Mesangial cell (primary cell): Measurements from ENCODE around the gene RETREG2. TPM values are rescaled to one million over a fixed set of nuclear protein-coding genes. Genes with fewer than 3 reads are reported as not detected.

Experiments
- total RNA-seq: library from RNA; depleted of rRNA; stranded (reverse); fragments of >200 nt; gene quantifications from 2 replicates; pipeline ENCODE4 v1.2.3, GENCODE V29; 2015

Gene RETREG2
- 40.6 and 51.7 TPM in 2 replicates for total RNA-seq

GRCh38 chr2:219177552-219178376, at the start of gene RETREG2:
RETREG2 (plus strand) TSS chr2:219178275; CDS start chr2:219178353, 78 bp downstream.

GRCh38 chr2:219160186-219161017, 17.7 kb upstream of the RETREG2 start, which contains the start of gene NHEJ1:
NHEJ1 (minus strand) TSS chr2:219160815; CDS start chr2:219158362, 2,453 bp downstream.

GRCh38 chr2:219169930-219170654, 8.0 kb upstream of the RETREG2 start, which contains the start of gene SLC23A3:
SLC23A3 (minus strand) TSS chr2:219170029; CDS start chr2:219169984, 45 bp downstream.

GRCh38 chr2:219176818-219177551, 1.1 kb upstream of the RETREG2 start, which contains the start of gene CNPPD1:
CNPPD1 (minus strand) TSS chr2:219176925; CDS start chr2:219176828, 97 bp downstream.

GRCh38 chr2:219206328-219207133, 28.5 kb downstream of the RETREG2 start, which contains the start of gene ZFAND2B:
ZFAND2B (plus strand) TSS chr2:219206782; CDS start chr2:219206988, 206 bp downstream.

GRCh38 chr2:219218732-219219701, 40.9 kb downstream of the RETREG2 start, which contains the start of gene ABCB6:
ABCB6 (minus strand) TSS chr2:219218958; CDS start chr2:219218673, 285 bp downstream.

GRCh38 chr2:219229305-219230058, 51.4 kb downstream of the RETREG2 start, which contains the start of the genes ANKZF1 and ATG9A:
ANKZF1 (plus strand) TSS chr2:219229806; CDS start chr2:219230258, 452 bp downstream.
ATG9A (minus strand) TSS chr2:219229636; CDS start chr2:219228024, 1,612 bp downstream.

Other genes starting within 250 kb of the RETREG2 start
- not detected in 2 replicates for gene CDK5R2, start 218.6 kb upstream of the RETREG2 start, total RNA-seq
- not detected in 2 replicates for gene FEV, start 193.1 kb upstream of the RETREG2 start, total RNA-seq
- not detected in 2 replicates for gene CRYBA2, start 184.9 kb upstream of the RETREG2 start, total RNA-seq
- 0.13 TPM in 1 of 2 replicates, not detected in the other for gene CFAP65, start 136.8 kb upstream of the RETREG2 start, total RNA-seq
- not detected in 2 replicates for gene IHH, start 117.4 kb upstream of the RETREG2 start, total RNA-seq
- 12.9 and 20.2 TPM in 2 replicates for gene NHEJ1, start 17.5 kb upstream of the RETREG2 start, total RNA-seq
- gene SLC23A3, start 8.2 kb upstream of the RETREG2 start, total RNA-seq = under 0.01 and 0.25 TPM in 2 replicates
- gene CNPPD1, start 1.4 kb upstream of the RETREG2 start, total RNA-seq = 25.1 and 31.6 TPM in 2 replicates
- 25.3 and 25.9 TPM in 2 replicates for gene ZFAND2B, start 28.5 kb downstream of the RETREG2 start, total RNA-seq
- gene ABCB6, start 40.7 kb downstream of the RETREG2 start, total RNA-seq = 7.6 and 12.7 TPM in 2 replicates
- 53.1 and 68.1 TPM in 2 replicates for gene ATG9A, start 51.4 kb downstream of the RETREG2 start, total RNA-seq
- 22.0 and 25.9 TPM in 2 replicates for gene ANKZF1, start 51.5 kb downstream of the RETREG2 start, total RNA-seq
- gene GLB1L, start 67.2 kb downstream of the RETREG2 start, total RNA-seq = 10.3 and 23.1 TPM in 2 replicates
- 19.2 and 22.7 TPM in 2 replicates for gene STK16, start 67.2 kb downstream of the RETREG2 start, total RNA-seq
- not detected in 2 replicates for gene TUBA4B, start 75.0 kb downstream of the RETREG2 start, total RNA-seq
- gene TUBA4A, start 75.6 kb downstream of the RETREG2 start, total RNA-seq = 36.1 and 129 TPM in 2 replicates
- 24.6 and 57.0 TPM in 2 replicates for gene DNAJB2, start 101.1 kb downstream of the RETREG2 start, total RNA-seq
- 0.49 and 0.63 TPM in 2 replicates for gene PTPRN, start 131.1 kb downstream of the RETREG2 start, total RNA-seq
- not detected in 2 replicates for gene RESP18, start 154.5 kb downstream of the RETREG2 start, total RNA-seq
- gene DNPEP, start 209.6 kb downstream of the RETREG2 start, total RNA-seq = 36.3 and 73.0 TPM in 2 replicates
- gene DES, start 240.1 kb downstream of the RETREG2 start, total RNA-seq = 0.98 and 30.6 TPM in 2 replicates